Esophagus muscularis mucosa (tissue), 4 donors: ENCODE results near the gene OR52K2.

Experiments used
- EP300 ChIP-seq: sonication (generic); formaldehyde crosslinking; IDR thresholded peaks from one replicate; pipeline ENCODE4 v1.6.1; 2017; ENCODE audit warnings: antibody characterized with exemption
- POLR2A ChIP-seq: fragments of 450-650 bp; IDR thresholded peaks from one replicate; pipeline ENCODE4 v1.6.1; 2017; ENCODE audit warnings: antibody characterized with exemption, moderate library complexity, mild to moderate bottlenecking, low read depth
- POLR2AphosphoS5 ChIP-seq, 2 donors: sonication (generic); formaldehyde crosslinking; IDR thresholded peaks; one replicate each; pipeline ENCODE4 v1.6.1; 2017; ENCODE audit warnings: antibody characterized with exemption in 2 of 2
- TF ChIP-seq, protein P1 (sequence below), 3 experiments: fragments of 200-600 bp in 2 of 3; fragments of 450-650 bp in 1 of 3; sonication (generic) in 2 of 3; IDR thresholded peaks; one replicate each; pipeline ENCODE4 v1.5.1; 2017 to 2019; ENCODE audit warnings: antibody characterized with exemption in 3 of 3, mild to moderate bottlenecking in 2 of 3, moderate library complexity in 1 of 3

DNA sequence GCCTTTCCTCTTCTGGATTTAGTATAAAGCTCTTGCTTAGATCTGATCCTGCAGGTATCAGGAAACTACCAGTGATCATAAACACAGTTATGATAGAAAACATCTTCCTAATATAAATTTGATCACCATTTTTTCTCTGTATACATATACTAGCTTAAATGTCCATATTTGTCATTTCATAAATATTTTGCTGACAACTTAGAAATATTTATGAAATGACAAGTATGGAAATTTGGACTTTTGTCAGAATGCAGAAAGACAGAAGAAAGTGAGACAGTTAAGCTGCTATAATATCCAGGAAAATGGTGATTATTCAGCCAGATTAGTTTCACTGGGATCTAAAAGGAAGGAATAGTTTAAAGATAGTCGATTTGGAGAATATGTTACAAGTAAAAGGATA lies 32.8 kb upstream of the OR52K2 start:
- TF ChIP-seq POLR2A (no peak), POLR2AphosphoS5 (IDR thresholded peaks at IDR 0.05) (no peak), EP300 (no peak)
- TF ChIP-seq, protein P1, sequence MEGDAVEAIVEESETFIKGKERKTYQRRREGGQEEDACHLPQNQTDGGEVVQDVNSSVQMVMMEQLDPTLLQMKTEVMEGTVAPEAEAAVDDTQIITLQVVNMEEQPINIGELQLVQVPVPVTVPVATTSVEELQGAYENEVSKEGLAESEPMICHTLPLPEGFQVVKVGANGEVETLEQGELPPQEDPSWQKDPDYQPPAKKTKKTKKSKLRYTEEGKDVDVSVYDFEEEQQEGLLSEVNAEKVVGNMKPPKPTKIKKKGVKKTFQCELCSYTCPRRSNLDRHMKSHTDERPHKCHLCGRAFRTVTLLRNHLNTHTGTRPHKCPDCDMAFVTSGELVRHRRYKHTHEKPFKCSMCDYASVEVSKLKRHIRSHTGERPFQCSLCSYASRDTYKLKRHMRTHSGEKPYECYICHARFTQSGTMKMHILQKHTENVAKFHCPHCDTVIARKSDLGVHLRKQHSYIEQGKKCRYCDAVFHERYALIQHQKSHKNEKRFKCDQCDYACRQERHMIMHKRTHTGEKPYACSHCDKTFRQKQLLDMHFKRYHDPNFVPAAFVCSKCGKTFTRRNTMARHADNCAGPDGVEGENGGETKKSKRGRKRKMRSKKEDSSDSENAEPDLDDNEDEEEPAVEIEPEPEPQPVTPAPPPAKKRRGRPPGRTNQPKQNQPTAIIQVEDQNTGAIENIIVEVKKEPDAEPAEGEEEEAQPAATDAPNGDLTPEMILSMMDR (IDR thresholded peaks at IDR 0.05): no peak
